IPS-15b (cell line): ENCODE results near the gene PSRC1.

ENCODE experiments used
- H3K27me3 ChIP-seq: one replicate; pipeline ENCODE4 v1.6.1; 2013; ENCODE audit warnings: low read length; ENCODE audit not compliant: control insufficient read depth, insufficient read depth
- H3K36me3 ChIP-seq: one replicate; pipeline ENCODE4 v1.6.1; 2013; ENCODE audit warnings: low read length; ENCODE audit not compliant: control insufficient read depth, insufficient read depth
- H3K4me1 ChIP-seq: one replicate; pipeline ENCODE4 v1.6.1; 2013; ENCODE audit warnings: mild to moderate bottlenecking, low read length; ENCODE audit not compliant: control insufficient read depth, insufficient read depth
- H3K4me3 ChIP-seq: one replicate; pipeline ENCODE4 v1.5.1; 2013; ENCODE audit warnings: low read depth, low read length
- H3K9ac ChIP-seq: one replicate; pipeline ENCODE4 v1.6.1; 2013; ENCODE audit warnings: low read depth, mild to moderate bottlenecking, low read length
- H3K9me3 ChIP-seq: one replicate; pipeline ENCODE4 v1.6.1; 2013; ENCODE audit warnings: mild to moderate bottlenecking, low read length; ENCODE audit not compliant: control insufficient read depth, insufficient read depth

The PSRC1 gene

GRCh38 chr1:109247401-109248365 is 35.3 kb downstream of the PSRC1 start:
- Histone ChIP-seq H3K9me3 (no peaks in the 10 kb centered on the region), H3K9ac (no peak overlapping the region), H3K4me3 (no peak overlapping the region), H3K4me1 (peaks cover 3% of the 10 kb centered on the region), H3K27me3 (peaks cover 20% of the 10 kb centered on the region), H3K36me3 (peaks cover 7% of the 10 kb centered on the region)

- Histone ChIP-seq H3K36me3 (peaks cover 6% of the 10 kb centered on the region), H3K4me3 (no peak overlapping the region), H3K27me3 (peaks cover 20% of the 10 kb centered on the region), H3K9ac (no peak overlapping the region), H3K4me1 (peaks cover 10% of the 10 kb centered on the region), H3K9me3 (no peaks in the 10 kb centered on the region)
Observed at GRCh38 chr1:109246141-109246551, 36.8 kb downstream of the PSRC1 start.

GRCh38 chr1:109243860-109244552 is 38.9 kb downstream of the PSRC1 start:
- Histone ChIP-seq H3K4me1 (peaks cover 25% of the 10 kb centered on the region), H3K27me3 (peaks cover 12% of the 10 kb centered on the region), H3K9me3 (no peaks in the 10 kb centered on the region), H3K4me3 (no peak overlapping the region), H3K9ac (no peak overlapping the region), H3K36me3 (peaks cover 4% of the 10 kb centered on the region)

GRCh38 chr1:109243221-109243620 is 39.7 kb downstream of the PSRC1 start:
- H3K36me3 ChIP-seq: peaks cover 12% of the 10 kb centered on the region
- H3K4me3 ChIP-seq: no peak overlapping the region
- H3K4me1 ChIP-seq: peaks cover 26% of the 10 kb centered on the region
- peaks cover 10% of the 10 kb centered on the region for H3K27me3 ChIP-seq
- no peak overlapping the region for H3K9ac ChIP-seq
- no peaks in the 10 kb centered on the region for H3K9me3 ChIP-seq

GRCh38 chr1:109242387-109242786 is 40.6 kb downstream of the PSRC1 start:
- H3K4me1 ChIP-seq: peaks cover 26% of the 10 kb centered on the region
- H3K4me3 ChIP-seq: no peak overlapping the region
- no peaks in the 10 kb centered on the region for H3K9me3 ChIP-seq
- no peak overlapping the region for H3K9ac ChIP-seq
- H3K27me3 ChIP-seq: peaks cover 4% of the 10 kb centered on the region
- H3K36me3 ChIP-seq: peaks cover 19% of the 10 kb centered on the region

- H3K36me3 ChIP-seq: peaks cover 24% of the 10 kb centered on the region
- no peak overlapping the region for H3K4me3 ChIP-seq
- H3K4me1 ChIP-seq: peaks cover 26% of the 10 kb centered on the region
- H3K9me3 ChIP-seq: no peaks in the 10 kb centered on the region
- no peaks in the 10 kb centered on the region for H3K27me3 ChIP-seq
- no peak overlapping the region for H3K9ac ChIP-seq
Observed at GRCh38 chr1:109241841-109242345, 41.1 kb downstream of the PSRC1 start.

GRCh38 chr1:109241344-109241743 is 41.6 kb downstream of the PSRC1 start:
- Histone ChIP-seq H3K9me3 (no peaks in the 10 kb centered on the region), H3K27me3 (no peaks in the 10 kb centered on the region), H3K4me1 (peaks cover 26% of the 10 kb centered on the region), H3K36me3 (peaks cover 29% of the 10 kb centered on the region), H3K9ac (no peak overlapping the region), H3K4me3 (peak overlapping the region; percentile 1)

GRCh38 chr1:109240158-109241152 is 42.5 kb downstream of the PSRC1 start:
- Histone ChIP-seq H3K9me3 (no peaks in the 10 kb centered on the region), H3K36me3 (peaks cover 38% of the 10 kb centered on the region), H3K9ac (no peak overlapping the region), H3K4me3 (peak overlapping the region; percentile 1), H3K4me1 (peaks cover 26% of the 10 kb centered on the region), H3K27me3 (no peaks in the 10 kb centered on the region)

GRCh38 chr1:109239409-109240068 is 43.4 kb downstream of the PSRC1 start:
- H3K36me3 ChIP-seq: peaks cover 43% of the 10 kb centered on the region
- H3K4me3 ChIP-seq: no peak overlapping the region

GRCh38 chr1:109239047-109239408 is 43.9 kb downstream of the PSRC1 start:
- H3K4me3 ChIP-seq: no peak overlapping the region
- peaks cover 43% of the 10 kb centered on the region for H3K36me3 ChIP-seq
- no peak overlapping the region for H3K9ac ChIP-seq
- no peaks in the 10 kb centered on the region for H3K9me3 ChIP-seq
- H3K27me3 ChIP-seq: no peaks in the 10 kb centered on the region
- H3K4me1 ChIP-seq: peaks cover 26% of the 10 kb centered on the region

More at GRCh38 chr1:109239409-109240068, 43.4 kb downstream of the PSRC1 start:
- Histone ChIP-seq H3K9ac (no peak overlapping the region), H3K4me1 (peaks cover 26% of the 10 kb centered on the region), H3K9me3 (no peaks in the 10 kb centered on the region), H3K27me3 (no peaks in the 10 kb centered on the region)
